Heart left ventricle (tissue), 16 donors: ENCODE measurements around the gene GABARAP. TPM values are rescaled to one million over a fixed set of nuclear protein-coding genes. Genes with fewer than 3 reads are reported as not detected.
A peak's percentile ranks its signal among the peaks of the same experiment; 100 is the strongest.
"Not testable (repeated sequence)": the region's sequence is repeated elsewhere in the genome, so short reads cannot be mapped to it uniquely, and the experiment has no call there.

Experiments
- ATAC-seq, 4 donors: fragments of 200-7000 bp; cut with Tn5 transposase; one replicate each; pipeline ENCODE4 v1.9.1; 2020 to 2022; ENCODE audit warnings: moderate library complexity in 4 of 4, mild to moderate bottlenecking in 3 of 4, moderate number of reproducible peaks in 1 of 4
- DNase-seq, 5 donors: peaks; one replicate each; pipeline ENCODE4 v3.0.0-alpha.2; 2020
- H3K27ac ChIP-seq, 12 donors: fragments of 200-600 bp; sonication (generic) in 4 of 12; one replicate each; pipeline versions ENCODE4 v1.5.0 to v1.8.0; 2016 to 2022; ENCODE audit warnings: mild to moderate bottlenecking in 2 of 12
- H3K27me3 ChIP-seq, 9 donors: fragments of 200-600 bp; sonication (generic) in 2 of 9; one replicate each; pipeline versions ENCODE4 v1.5.1 to v1.8.0; 2016 to 2022; ENCODE audit warnings: mild to moderate bottlenecking in 3 of 9
- H3K36me3 ChIP-seq, 9 donors: fragments of 200-600 bp; sonication (generic) in 2 of 9; one replicate each; pipeline versions ENCODE4 v1.5.0 to v1.8.0; 2018 to 2022; ENCODE audit warnings: mild to moderate bottlenecking in 2 of 9
- H3K4me1 ChIP-seq, 12 donors: fragments of 200-600 bp; sonication (generic) in 4 of 12; one replicate each; pipeline versions ENCODE4 v1.5.0 to v1.8.0; 2016 to 2022; ENCODE audit warnings: mild to moderate bottlenecking in 3 of 12
- H3K4me3 ChIP-seq, 12 donors: fragments of 200-600 bp; sonication (generic) in 4 of 12; one replicate each; pipeline versions ENCODE4 v1.5.0 to v1.8.0; 2017 to 2022; ENCODE audit warnings: mild to moderate bottlenecking in 9 of 12, moderate library complexity in 4 of 12
- H3K9me3 ChIP-seq, 12 donors: fragments of 200-600 bp; sonication (generic) in 4 of 12; one replicate each; pipeline versions ENCODE4 v1.5.0 to v1.8.0; 2016 to 2022; ENCODE audit warnings: mild to moderate bottlenecking in 1 of 12
- POLR2A ChIP-seq, 2 donors: fragments of 450-650 bp; IDR thresholded peaks; one replicate each; pipeline ENCODE4 v1.6.1; 2017; ENCODE audit warnings: antibody characterized with exemption in 2 of 2, mild to moderate bottlenecking in 2 of 2, moderate library complexity in 2 of 2
- WGBS, 4 donors: extraction: QIAGEN DNeasy Blood & Tissue Kit in 2 of 4; methylation state at CpG; one replicate each; pipeline versions ENCODE4 v1.1.5 to v1.1.7; 2013 to 2018; 5-methylcytosine and 5-hydroxymethylcytosine counted together
- intact Hi-C, 10 donors: fragments of 100-400 bp; cut with DNase I; formaldehyde crosslinking; loops; one replicate each; pipeline versions ENCODE4 v1.11.1 to v1.14.2; 2022
- polyA plus RNA-seq, 2 donors: library from polyadenylated mRNA; stranded (reverse); fragments of 200-250 nt; gene quantifications; one replicate each; pipeline ENCODE4 v1.2.3, GENCODE V29; 2013
- total RNA-seq, 9 donors: library from RNA; depleted of rRNA in 2 of 9; stranded (reverse); fragments of >200 nt in 2 of 9; fragmentation: NEBNext Ultra II Directional in 3 of 9; extraction: Animal tissue kit (Norgen Biotek cat#: 25700) in 3 of 9; gene quantifications; one replicate each; pipeline versions ENCODE4 v1.1.0 to v1.2.4, GENCODE V29; 2016 to 2023
- TF ChIP-seq, protein P1 (sequence below), 12 donors: fragments of 200-600 bp; sonication (generic) in 4 of 12; IDR thresholded peaks; one replicate each; pipeline versions ENCODE4 v1.5.0 to v1.8.0; 2018 to 2022; ENCODE audit warnings: antibody characterized with exemption in 12 of 12, mild to moderate bottlenecking in 5 of 12
- donor health status: ischemic (EF 13 %, LVEDD 7.1; RV severe dilation, severe dysfunction).
- donor health status: healthy with polysubstance abuse.
- donor health status: DM: no; HTN: yes; CAD: no.
- donor health status: DM: no; HTN: no; CAD: no.
- donor health status: ischemic (EF 25% LVEDD 6.9; RV normal size, moderate dysfunction).
- donor health status: ischemic (EF 25% LVEDD 5.7; RV mildly dilated, moderate dysfunction).
- donor health status: healthy.
- donor health status: DM: yes; HTN: yes; CAD: no.
- donor health status: ischemic (EF 35%, LVEDD 5.7; RV mildly dilated, moderate dysfunction).
- donor health status: nonischemic (EF 11% LVEDD 7.7; RV severe dilation, severe dysfunction).
- donor health status: DM: yes; HTN: yes; CAD: no.
- donor health status: PGD.
- donor health status: ischemic (EF 29% LVEDD 5.4; RV normal size, mild dysfunction).
- donor health status: nonischemic (EF 23%, LVEDD 6.1; RV moderate dilation, normal function).

The GABARAP gene
- total and polyA plus RNA-seq, 11 donors: 293 to 674 (median 493) TPM

DNA sequence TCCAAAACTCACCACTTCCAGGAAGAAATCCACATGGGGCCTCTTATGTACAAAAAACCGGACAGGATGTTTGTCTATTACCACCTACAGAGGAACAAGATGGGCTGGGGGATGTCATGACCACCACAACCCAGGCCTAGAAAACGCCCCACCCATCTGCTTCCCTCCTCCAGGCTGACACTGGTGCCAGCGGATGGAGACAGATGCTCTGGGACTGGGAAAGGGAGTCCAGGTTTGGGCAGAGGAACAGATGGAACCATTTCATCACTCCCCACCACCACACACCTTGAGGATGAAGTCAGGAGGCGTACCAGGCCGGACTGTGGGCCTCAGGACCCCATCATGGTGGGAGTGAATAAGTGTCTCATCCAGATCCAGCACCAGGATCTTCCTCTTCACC is 4.5 kb upstream of the GABARAP start:
- no peak for ATAC-seq
- peaks cover 8 to 43% (median 32%) of the 10 kb centered on the region in 12 donors for H3K4me1 ChIP-seq

DNA sequence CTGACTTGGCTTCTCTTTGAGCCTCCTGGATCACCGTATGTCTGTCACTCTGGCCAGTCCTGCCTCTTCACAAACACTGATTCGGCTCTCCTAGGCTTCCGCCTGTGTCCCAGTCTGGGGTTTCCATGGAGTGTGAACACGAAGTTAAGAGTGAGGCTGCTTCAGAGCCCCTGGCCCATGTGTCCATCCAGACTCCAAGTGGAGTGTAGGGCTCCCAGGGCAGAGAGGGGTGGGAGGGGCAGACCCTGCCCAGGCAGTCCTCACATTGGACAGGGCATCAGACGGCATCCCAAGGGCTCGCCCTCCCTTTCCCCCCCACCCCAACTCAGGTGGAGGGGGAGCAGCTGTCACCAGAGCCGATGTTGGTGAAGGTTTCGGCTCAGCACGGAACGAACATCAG is 1.6 kb upstream of the GABARAP start:
- peak in 1 of 5 donors; percentile 22 for DNase-seq
- peaks cover 0 to 52% (median 46%) of the 10 kb centered on the region in 9 donors for H3K36me3 ChIP-seq
- H3K27me3 ChIP-seq, H3K9me3 ChIP-seq, ATAC-seq: not testable (repeated sequence)
- peak overlapping the region in 10 of 12 donors; percentile 91 to 99 (median 97) for H3K27ac ChIP-seq
- intact Hi-C loops: loop anchor here in 2 of 10 donors (10.0 kb wide), 2 partner anchors 331 to 601 kb away; partner anchors contain the start of gene CD68 (in 1 of the 2)
- peaks cover 5 to 41% (median 32%) of the 10 kb centered on the region in 12 donors for H3K4me1 ChIP-seq
- peak overlapping the region in 3 of 12 donors; percentile 79 to 92 (median 83) for H3K4me3 ChIP-seq
- WGBS, 4 donors: 70 to 82% (median 77%) methylated on average over 10 of the region's 10 CpGs

More for the DNA sequence above, 4.5 kb upstream of the GABARAP start:
- Histone ChIP-seq H3K4me3 (no peak overlapping the region), H3K27ac (no peak overlapping the region), H3K27me3 (no peaks in the 10 kb centered on the region), H3K9me3 (no peaks in the 10 kb centered on the region), H3K36me3 (peaks cover 0 to 36% (median 32%) of the 10 kb centered on the region in 9 donors)
- DNase-seq: peak in 1 of 5 donors; percentile 23
- 88 to 93% (median 91%) methylated on average over 5 of the region's 5 CpGs for WGBS, 4 donors
- no peak for TF ChIP-seq POLR2A (IDR thresholded peaks at IDR 0.05)
- TF ChIP-seq, protein P1, sequence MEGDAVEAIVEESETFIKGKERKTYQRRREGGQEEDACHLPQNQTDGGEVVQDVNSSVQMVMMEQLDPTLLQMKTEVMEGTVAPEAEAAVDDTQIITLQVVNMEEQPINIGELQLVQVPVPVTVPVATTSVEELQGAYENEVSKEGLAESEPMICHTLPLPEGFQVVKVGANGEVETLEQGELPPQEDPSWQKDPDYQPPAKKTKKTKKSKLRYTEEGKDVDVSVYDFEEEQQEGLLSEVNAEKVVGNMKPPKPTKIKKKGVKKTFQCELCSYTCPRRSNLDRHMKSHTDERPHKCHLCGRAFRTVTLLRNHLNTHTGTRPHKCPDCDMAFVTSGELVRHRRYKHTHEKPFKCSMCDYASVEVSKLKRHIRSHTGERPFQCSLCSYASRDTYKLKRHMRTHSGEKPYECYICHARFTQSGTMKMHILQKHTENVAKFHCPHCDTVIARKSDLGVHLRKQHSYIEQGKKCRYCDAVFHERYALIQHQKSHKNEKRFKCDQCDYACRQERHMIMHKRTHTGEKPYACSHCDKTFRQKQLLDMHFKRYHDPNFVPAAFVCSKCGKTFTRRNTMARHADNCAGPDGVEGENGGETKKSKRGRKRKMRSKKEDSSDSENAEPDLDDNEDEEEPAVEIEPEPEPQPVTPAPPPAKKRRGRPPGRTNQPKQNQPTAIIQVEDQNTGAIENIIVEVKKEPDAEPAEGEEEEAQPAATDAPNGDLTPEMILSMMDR (IDR thresholded peaks at IDR 0.05): no peak
- intact Hi-C loops: loop anchor here in 2 of 10 donors (5.0 to 10.0 kb wide), 3 partner anchors 34 to 598 kb away; partner anchors contain the start of gene CD68 (in 1 of the 2)

DNA sequence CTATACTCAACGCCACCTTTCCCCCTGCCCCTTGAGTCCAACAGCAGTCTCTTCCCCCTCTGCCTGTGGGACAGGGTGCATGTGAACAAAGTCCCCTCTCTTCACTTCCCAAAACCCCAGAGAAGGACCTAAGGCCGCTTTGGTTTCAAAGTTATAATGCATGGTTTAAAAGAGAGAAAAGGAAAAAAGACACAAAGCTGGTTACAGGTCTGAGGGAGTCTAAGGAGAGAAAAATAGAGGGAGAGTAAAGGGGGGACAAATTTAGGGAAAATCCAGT is 1.1 kb upstream of the GABARAP start:
- Histone ChIP-seq H3K9me3 (no peaks in the 10 kb centered on the region), H3K27ac (peak overlapping the region; percentile 91 to 99 (median 97)), H3K27me3 (no peaks in the 10 kb centered on the region), H3K4me3 (peak overlapping the region; percentile 53 to 95 (median 84)), H3K36me3 (peaks cover 0 to 52% (median 46%) of the 10 kb centered on the region in 9 donors), H3K4me1 (peaks cover 5 to 37% (median 28%) of the 10 kb centered on the region in 12 donors)
- TF ChIP-seq, protein P1 (IDR thresholded peaks at IDR 0.05): no peak
- no peak for TF ChIP-seq POLR2A (IDR thresholded peaks at IDR 0.05)
- DNase-seq (no peak), ATAC-seq (no peak)
- WGBS, 4 donors: 17 to 38% (median 28%) methylated on average over 2 of the region's 2 CpGs
- intact Hi-C loops: loop anchor here in 2 of 10 donors (10.0 kb wide), 2 partner anchors 331 to 601 kb away; partner anchors contain the start of gene CD68 (in 1 of the 2)

DNA sequence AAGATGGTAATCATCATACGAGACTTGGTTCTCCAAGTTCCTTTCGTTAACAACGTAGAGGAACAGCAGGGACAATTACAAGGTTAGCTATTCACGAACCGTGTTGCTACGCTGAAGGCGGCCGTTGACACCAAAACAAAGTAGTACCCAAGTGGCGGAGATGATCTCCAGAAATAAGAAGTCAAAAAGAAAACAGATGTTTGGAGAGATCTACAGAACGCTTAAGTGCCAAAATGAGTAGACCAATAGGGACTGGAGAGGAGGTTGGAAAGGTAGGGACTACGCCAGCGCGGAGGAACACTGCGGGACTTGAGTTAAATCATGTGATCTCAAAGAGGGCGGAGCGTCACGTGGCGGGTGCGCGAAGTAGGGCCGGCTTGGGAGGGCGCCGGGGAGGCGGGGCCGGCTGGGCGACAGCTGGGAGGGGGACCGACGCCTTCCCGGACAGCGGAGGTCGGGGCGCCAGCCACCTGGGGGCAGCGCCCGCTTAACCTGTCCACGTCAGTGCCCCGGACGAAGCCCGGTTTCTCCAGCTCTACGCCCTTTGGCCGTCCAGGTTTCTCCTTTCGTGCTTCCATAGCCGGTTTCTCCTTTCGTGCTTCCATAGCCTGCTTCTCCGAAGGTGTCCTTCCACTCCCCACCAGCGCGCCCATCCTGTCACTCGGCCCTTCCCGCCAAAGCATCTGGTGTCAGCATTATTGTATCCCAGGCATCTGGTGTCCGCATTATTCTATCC is 636 bp upstream of the GABARAP start:
- ATAC-seq: peak; percentile 45 to 62 (median 57)
- Histone ChIP-seq H3K9me3 (no peaks in the 10 kb centered on the region), H3K4me1 (peaks cover 5 to 32% (median 27%) of the 10 kb centered on the region in 12 donors), H3K27ac (peak overlapping the region; percentile 91 to 99 (median 97)), H3K36me3 (peaks cover 0 to 52% (median 46%) of the 10 kb centered on the region in 9 donors), H3K27me3 (no peaks in the 10 kb centered on the region), H3K4me3 (peak overlapping the region; percentile 53 to 95 (median 84))
- WGBS, 4 donors: 0 to 2% (median 1%) methylated on average over 41 to 49 of the region's 49 CpGs
- intact Hi-C loops: loop anchor here in 3 of 10 donors (1.0 to 10.0 kb wide), 3 partner anchors 241 to 602 kb away; partner anchors contain the start of genes CD68 (in 1 of the 3) and POLR2A (in 1 of the 3)
- DNase-seq: peak; percentile 97 to 98 (median 97)
- TF ChIP-seq POLR2A (IDR thresholded peaks at IDR 0.05): peak in 1 of 2 donors; percentile 67
- TF ChIP-seq, protein P1 (IDR thresholded peaks at IDR 0.05): peak in 3 of 12 donors; percentile 23 to 29 (median 28)
